Esophagus muscularis mucosa (tissue), 4 donors: Measurements from ENCODE around the gene CEP104. TPM values are rescaled to one million over a fixed set of nuclear protein-coding genes. Genes with fewer than 3 reads are reported as not detected.

Source experiments
- DNase-seq: peaks from one replicate; pipeline ENCODE4 v3.0.0-alpha.2; 2017; ENCODE audit errors: extremely low spot score
- H3K27ac ChIP-seq, 4 donors: fragments of 200-600 bp; sonication (generic); replicated peaks in 1 of 4; 1 replicate in 3 of 4; 2 replicates in 1 of 4; pipeline ENCODE4 v1.5.1; 2016 to 2019; ENCODE audit warnings: mild to moderate bottlenecking in 1 of 4
- H3K27me3 ChIP-seq, 4 donors: fragments of 200-600 bp; sonication (generic); one replicate each; pipeline versions ENCODE4 v1.5.1 to v1.6.0; 2016 to 2019
- H3K36me3 ChIP-seq, 4 donors: fragments of 200-600 bp; sonication (generic); one replicate each; pipeline ENCODE4 v1.5.1; 2016 to 2019
- H3K4me1 ChIP-seq, 4 donors: fragments of 200-600 bp; sonication (generic); one replicate each; pipeline ENCODE4 v1.5.1; 2016 to 2019
- H3K4me3 ChIP-seq, 4 donors: fragments of 200-600 bp; sonication (generic); 1 replicate in 2 of 4; 2 replicates in 2 of 4; pipeline ENCODE4 v1.5.1; 2016 to 2019; ENCODE audit warnings: mild to moderate bottlenecking in 4 of 4, moderate library complexity in 1 of 4
- H3K9me3 ChIP-seq, 4 donors: fragments of 200-600 bp; sonication (generic); 1 replicate in 3 of 4; 2 replicates in 1 of 4; pipeline ENCODE4 v1.5.1; 2016 to 2019
- EP300 ChIP-seq: sonication (generic); formaldehyde crosslinking; IDR thresholded peaks from one replicate; pipeline ENCODE4 v1.6.1; 2017; ENCODE audit warnings: antibody characterized with exemption
- POLR2A ChIP-seq: fragments of 450-650 bp; IDR thresholded peaks from one replicate; pipeline ENCODE4 v1.6.1; 2017; ENCODE audit warnings: antibody characterized with exemption, moderate library complexity, mild to moderate bottlenecking, low read depth
- POLR2AphosphoS5 ChIP-seq, 2 donors: sonication (generic); formaldehyde crosslinking; IDR thresholded peaks; one replicate each; pipeline ENCODE4 v1.6.1; 2017; ENCODE audit warnings: antibody characterized with exemption in 2 of 2
- WGBS: methylation state at CpG from one replicate; pipeline ENCODE4 v1.1.5; 2018; 5-methylcytosine and 5-hydroxymethylcytosine counted together
- intact Hi-C: fragments of 100-400 bp; cut with DNase I; formaldehyde crosslinking; loops from one replicate; pipeline ENCODE4 v1.15.1; 2023
- total RNA-seq, 4 donors: library from RNA; depleted of rRNA; stranded (reverse); fragments of >200 nt; gene quantifications; one replicate each; pipeline versions ENCODE4 v1.1.0 to v1.2.1, GENCODE V29; 2016
- TF ChIP-seq, protein P1 (sequence below), 3 experiments: fragments of 200-600 bp in 2 of 3; fragments of 450-650 bp in 1 of 3; sonication (generic) in 2 of 3; IDR thresholded peaks; one replicate each; pipeline ENCODE4 v1.5.1; 2017 to 2019; ENCODE audit warnings: antibody characterized with exemption in 3 of 3, mild to moderate bottlenecking in 2 of 3, moderate library complexity in 1 of 3

Gene CEP104
- total RNA-seq, 4 donors from 2014 or later, result 42.7 to 84.2 (median 69.8) TPM

DNA sequence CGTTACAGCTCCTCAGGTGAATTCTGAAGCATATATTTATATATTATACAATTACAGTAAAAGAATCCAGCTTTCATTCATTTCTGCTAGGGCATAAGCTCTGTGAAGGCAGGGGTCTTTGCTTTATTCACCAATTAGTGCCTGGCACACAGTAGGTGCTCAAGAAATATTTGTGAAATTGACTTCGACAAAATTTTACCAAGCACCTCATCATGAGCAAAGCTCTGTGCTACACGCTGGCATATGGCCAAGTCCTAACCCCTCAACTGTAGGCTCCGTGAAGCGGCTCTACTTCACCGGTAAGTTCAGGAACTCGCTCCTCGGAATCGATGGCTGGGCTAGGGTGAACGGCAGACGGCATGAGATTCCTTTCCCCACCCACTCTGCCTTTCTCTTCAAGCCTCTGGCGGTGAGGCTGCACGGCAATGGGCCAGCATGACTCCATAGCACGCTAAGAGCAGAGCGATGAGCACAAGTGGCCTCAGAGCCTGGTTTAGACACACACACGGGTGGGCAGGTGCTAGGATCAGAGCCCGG is 34.4 kb upstream of the CEP104 start:
- TF ChIP-seq EP300, result no peak
- TF ChIP-seq POLR2AphosphoS5 (IDR thresholded peaks at IDR 0.05), result no peak
- TF ChIP-seq POLR2A, result no peak
- Histone ChIP-seq H3K4me1 (peaks cover 4 to 42% (median 41%) of the 10 kb centered on the region in 4 donors), H3K4me3 (no peak overlapping the region), H3K27me3 (no peaks in the 10 kb centered on the region), H3K27ac (peak overlapping the region in 1 of 4 donors; percentile 1), H3K9me3 (no peaks in the 10 kb centered on the region), H3K36me3 (peaks cover 38 to 64% (median 50%) of the 10 kb centered on the region in 4 donors)
- 84% methylated on average over 11 of the region's 17 CpGs for WGBS
- intact Hi-C loops, result loop anchor here (10.0 kb wide), 1 partner anchor 97 kb away; the partner anchor contains the start of gene LRRC47
- no peak for DNase-seq

DNA sequence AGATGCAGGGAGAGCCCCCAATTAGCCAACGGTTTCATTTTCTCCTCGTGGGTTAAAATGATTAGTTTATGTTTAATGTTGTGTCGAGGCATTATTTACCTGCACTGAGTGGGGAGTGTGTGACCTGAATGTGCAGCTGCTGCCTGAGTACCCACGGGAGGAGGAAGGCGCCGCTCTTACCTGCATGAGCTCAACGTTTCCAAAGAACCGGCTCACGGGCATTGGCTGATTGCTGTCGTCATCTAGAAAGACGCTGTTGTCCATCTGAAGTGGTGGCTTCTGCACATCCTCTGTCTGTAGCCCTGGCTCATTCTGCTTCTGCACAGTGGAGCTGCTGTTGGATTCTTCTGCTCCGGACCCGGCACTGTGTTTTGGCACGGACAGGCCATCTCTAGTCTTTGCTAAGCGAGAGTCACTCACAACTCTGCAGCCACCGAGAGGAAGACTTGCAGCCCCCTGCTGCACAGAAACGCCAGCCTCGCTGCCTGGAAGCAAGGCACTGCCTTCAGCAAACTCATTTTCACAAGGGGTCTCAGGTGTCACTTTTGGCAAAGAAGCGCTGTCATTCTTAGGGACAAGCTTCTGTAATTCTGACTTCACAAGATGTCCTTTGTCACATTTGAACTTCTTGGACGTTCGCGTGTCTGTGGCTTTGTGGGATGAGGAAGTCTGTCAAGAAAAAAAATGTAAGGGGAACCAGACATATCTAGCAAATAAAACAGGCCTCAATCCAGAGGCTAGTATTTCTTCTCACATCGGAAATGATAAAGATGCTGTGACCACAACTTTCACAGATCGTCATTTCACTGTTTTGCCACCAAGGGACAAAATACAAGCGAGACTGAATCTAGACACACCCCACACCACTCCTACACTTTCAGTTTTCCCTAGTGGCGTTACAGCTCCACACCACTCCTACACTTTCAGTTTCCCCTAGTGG is 33.6 kb upstream of the CEP104 start:
- WGBS, result 84% methylated on average over 26 of the region's 26 CpGs
- DNase-seq, result no peak
- no peak for TF ChIP-seq POLR2A
- TF ChIP-seq EP300, result no peak
- no peak for TF ChIP-seq POLR2AphosphoS5 (IDR thresholded peaks at IDR 0.05)
- TF ChIP-seq, protein P1, sequence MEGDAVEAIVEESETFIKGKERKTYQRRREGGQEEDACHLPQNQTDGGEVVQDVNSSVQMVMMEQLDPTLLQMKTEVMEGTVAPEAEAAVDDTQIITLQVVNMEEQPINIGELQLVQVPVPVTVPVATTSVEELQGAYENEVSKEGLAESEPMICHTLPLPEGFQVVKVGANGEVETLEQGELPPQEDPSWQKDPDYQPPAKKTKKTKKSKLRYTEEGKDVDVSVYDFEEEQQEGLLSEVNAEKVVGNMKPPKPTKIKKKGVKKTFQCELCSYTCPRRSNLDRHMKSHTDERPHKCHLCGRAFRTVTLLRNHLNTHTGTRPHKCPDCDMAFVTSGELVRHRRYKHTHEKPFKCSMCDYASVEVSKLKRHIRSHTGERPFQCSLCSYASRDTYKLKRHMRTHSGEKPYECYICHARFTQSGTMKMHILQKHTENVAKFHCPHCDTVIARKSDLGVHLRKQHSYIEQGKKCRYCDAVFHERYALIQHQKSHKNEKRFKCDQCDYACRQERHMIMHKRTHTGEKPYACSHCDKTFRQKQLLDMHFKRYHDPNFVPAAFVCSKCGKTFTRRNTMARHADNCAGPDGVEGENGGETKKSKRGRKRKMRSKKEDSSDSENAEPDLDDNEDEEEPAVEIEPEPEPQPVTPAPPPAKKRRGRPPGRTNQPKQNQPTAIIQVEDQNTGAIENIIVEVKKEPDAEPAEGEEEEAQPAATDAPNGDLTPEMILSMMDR (IDR thresholded peaks at IDR 0.05), result no peak
- H3K4me3 ChIP-seq, result no peak overlapping the region
- intact Hi-C loops, result loop anchor here (10.0 kb wide), 1 partner anchor 96 kb away; the partner anchor contains the start of gene LRRC47
- H3K4me1 ChIP-seq, result peaks cover 4 to 34% (median 34%) of the 10 kb centered on the region in 4 donors
- H3K9me3 ChIP-seq, result no peaks in the 10 kb centered on the region
- peaks cover 43 to 71% (median 57%) of the 10 kb centered on the region in 4 donors for H3K36me3 ChIP-seq
- no peaks in the 10 kb centered on the region for H3K27me3 ChIP-seq
- no peak overlapping the region for H3K27ac ChIP-seq

DNA sequence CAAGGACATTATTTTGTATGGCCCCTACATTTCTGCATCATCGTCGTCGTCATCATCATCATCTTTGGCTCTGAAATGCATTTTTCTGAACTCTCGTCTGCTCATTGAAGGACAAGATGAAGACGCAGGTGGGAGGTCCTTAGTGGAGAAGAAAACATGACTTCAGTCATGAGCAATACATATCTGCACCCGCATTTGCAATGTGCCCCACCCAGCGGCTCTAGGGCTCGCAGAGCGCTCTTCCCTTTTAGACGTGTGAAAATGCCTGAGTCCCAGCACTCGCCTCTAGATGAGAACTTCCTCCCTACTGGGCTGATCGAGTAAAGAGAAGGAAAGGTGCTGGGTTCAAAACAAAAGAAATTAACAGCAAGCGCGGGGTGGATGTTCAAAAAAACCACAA is 32.9 kb upstream of the CEP104 start:
- Histone ChIP-seq H3K27me3 (no peaks in the 10 kb centered on the region), H3K36me3 (peaks cover 43 to 74% (median 61%) of the 10 kb centered on the region in 4 donors), H3K4me1 (peaks cover 4 to 27% (median 26%) of the 10 kb centered on the region in 4 donors), H3K27ac (no peak overlapping the region), H3K9me3 (no peaks in the 10 kb centered on the region), H3K4me3 (no peak overlapping the region)
- intact Hi-C loops, result loop anchor here (10.0 kb wide), 1 partner anchor 95 kb away; the partner anchor contains the start of gene LRRC47
- no peak for TF ChIP-seq EP300
- 93% methylated on average over 14 of the region's 14 CpGs for WGBS
- no peak for DNase-seq

DNA sequence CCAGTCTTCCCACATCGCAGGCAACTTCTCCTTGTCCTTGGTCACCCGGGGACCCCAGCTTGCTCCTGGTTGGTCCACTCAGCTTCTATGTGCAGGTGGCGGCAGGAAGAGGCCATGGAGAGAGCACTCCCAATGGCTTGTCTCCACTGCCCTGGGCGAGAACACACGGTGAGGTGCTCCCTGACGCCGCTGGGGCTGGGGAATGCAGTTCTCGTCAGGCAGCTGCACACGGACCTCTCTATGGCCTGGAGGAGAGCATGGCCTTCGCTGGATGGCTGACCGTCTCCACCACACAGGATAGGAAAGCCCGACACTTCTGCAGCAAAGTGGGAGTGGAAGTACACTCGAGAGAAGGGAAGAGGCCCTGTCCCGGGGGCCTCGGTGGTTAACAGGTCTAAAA is 31.3 kb upstream of the CEP104 start:
- Histone ChIP-seq H3K9me3 (no peaks in the 10 kb centered on the region), H3K27me3 (no peaks in the 10 kb centered on the region), H3K4me3 (no peak overlapping the region), H3K36me3 (peaks cover 47 to 87% (median 74%) of the 10 kb centered on the region in 4 donors), H3K27ac (no peak overlapping the region), H3K4me1 (peaks cover 4 to 14% (median 11%) of the 10 kb centered on the region in 4 donors)
- WGBS, result 87% methylated on average over 15 of the region's 15 CpGs
- TF ChIP-seq POLR2AphosphoS5 (IDR thresholded peaks at IDR 0.05) (no peak), POLR2A (no peak), EP300 (no peak)
- TF ChIP-seq, protein P1 (IDR thresholded peaks at IDR 0.05), result no peak
- DNase-seq, result no peak
- intact Hi-C loops, result no loop called here

DNA sequence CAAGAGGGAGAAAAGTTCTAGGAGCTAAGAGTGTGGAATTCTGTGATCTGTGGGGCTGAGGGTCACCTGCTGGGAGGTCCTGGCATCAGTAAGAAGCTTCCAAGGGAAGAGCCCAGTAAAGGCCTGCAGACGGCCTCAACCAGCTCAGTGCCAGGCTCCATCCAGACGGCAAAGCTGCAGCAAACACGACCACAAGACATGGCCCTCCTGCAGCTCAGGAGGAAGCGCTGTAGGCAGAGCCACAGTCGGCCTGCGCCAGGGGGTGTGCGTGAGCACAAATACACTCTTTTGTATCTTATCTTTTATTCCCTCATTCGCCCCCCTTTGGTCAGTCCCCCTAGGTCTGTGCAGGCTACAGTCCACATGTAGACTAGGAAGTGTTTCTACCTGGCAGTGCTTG is 29.7 kb upstream of the CEP104 start:
- H3K36me3 ChIP-seq, result peaks cover 50 to 97% (median 80%) of the 10 kb centered on the region in 4 donors
- H3K27ac ChIP-seq, result no peak overlapping the region
- intact Hi-C loops, result no loop called here
- no peaks in the 10 kb centered on the region for H3K27me3 ChIP-seq
- H3K4me3 ChIP-seq, result no peak overlapping the region
- peaks cover 0 to 4% (median 2%) of the 10 kb centered on the region in 4 donors for H3K4me1 ChIP-seq
- 76% methylated on average over 8 of the region's 8 CpGs for WGBS
- no peaks in the 10 kb centered on the region for H3K9me3 ChIP-seq
- TF ChIP-seq POLR2AphosphoS5 (IDR thresholded peaks at IDR 0.05), result no peak
- TF ChIP-seq, protein P1 (IDR thresholded peaks at IDR 0.05), result no peak
- TF ChIP-seq EP300, result no peak
- no peak for TF ChIP-seq POLR2A
- no peak for DNase-seq
